ENCODE measurements around the gene ST3GAL3. TPM values are rescaled to one million over a fixed set of nuclear protein-coding genes. Genes with fewer than 3 reads are reported as not detected.

Gene ST3GAL3
- total RNA-seq, 4 donors from 2014 or later = 4.4 to 19.0 (median 6.1) TPM

GRCh38 chr1:43976045-43976444 is 268.7 kb downstream of the ST3GAL3 start:
- TF ChIP-seq CTCF (IDR thresholded peaks at IDR 0.05) (no peak), POLR2A (IDR thresholded peaks at IDR 0.05) (no peak)
- DNase-seq = no peak
- Histone ChIP-seq H3K9me3 (no peaks in the 10 kb centered on the region), H3K36me3 (peaks cover 0 to 25% (median 0%) of the 10 kb centered on the region in 3 donors), H3K27ac (peak overlapping the region in 1 of 4 donors; percentile 98), H3K4me3 (peak overlapping the region in 3 of 4 donors; percentile 81 to 85 (median 84)), H3K27me3 (no peaks in the 10 kb centered on the region), H3K4me1 (peaks cover 10 to 51% (median 14%) of the 10 kb centered on the region in 4 donors)

DNA sequence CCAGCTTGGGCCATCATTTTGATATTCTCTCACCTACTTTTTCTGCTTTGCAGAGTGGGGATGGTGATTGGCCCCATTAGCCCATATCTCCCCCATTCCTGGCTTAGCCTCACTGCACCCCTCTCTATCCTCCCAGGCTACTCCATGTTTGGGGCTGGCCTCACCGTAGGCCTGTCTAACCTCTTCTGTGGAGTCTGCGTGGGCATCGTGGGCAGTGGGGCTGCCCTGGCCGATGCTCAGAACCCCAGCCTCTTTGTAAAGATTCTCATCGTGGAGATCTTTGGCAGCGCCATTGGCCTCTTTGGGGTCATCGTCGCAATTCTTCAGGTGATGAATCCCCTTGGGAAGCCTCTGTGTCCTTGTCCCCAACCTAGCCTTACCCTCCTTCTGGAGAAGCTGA is 269.6 kb downstream of the ST3GAL3 start:
- peaks cover 0 to 25% (median 0%) of the 10 kb centered on the region in 3 donors for H3K36me3 ChIP-seq
- peaks cover 10 to 55% (median 14%) of the 10 kb centered on the region in 4 donors for H3K4me1 ChIP-seq
- H3K9me3 ChIP-seq = no peaks in the 10 kb centered on the region
- DNase-seq = no peak
- TF ChIP-seq POLR2A (IDR thresholded peaks at IDR 0.05) = no peak
- TF ChIP-seq CTCF (IDR thresholded peaks at IDR 0.05) = no peak
- no peaks in the 10 kb centered on the region for H3K27me3 ChIP-seq
- H3K27ac ChIP-seq = no peak overlapping the region
- H3K4me3 ChIP-seq = no peak overlapping the region

DNA sequence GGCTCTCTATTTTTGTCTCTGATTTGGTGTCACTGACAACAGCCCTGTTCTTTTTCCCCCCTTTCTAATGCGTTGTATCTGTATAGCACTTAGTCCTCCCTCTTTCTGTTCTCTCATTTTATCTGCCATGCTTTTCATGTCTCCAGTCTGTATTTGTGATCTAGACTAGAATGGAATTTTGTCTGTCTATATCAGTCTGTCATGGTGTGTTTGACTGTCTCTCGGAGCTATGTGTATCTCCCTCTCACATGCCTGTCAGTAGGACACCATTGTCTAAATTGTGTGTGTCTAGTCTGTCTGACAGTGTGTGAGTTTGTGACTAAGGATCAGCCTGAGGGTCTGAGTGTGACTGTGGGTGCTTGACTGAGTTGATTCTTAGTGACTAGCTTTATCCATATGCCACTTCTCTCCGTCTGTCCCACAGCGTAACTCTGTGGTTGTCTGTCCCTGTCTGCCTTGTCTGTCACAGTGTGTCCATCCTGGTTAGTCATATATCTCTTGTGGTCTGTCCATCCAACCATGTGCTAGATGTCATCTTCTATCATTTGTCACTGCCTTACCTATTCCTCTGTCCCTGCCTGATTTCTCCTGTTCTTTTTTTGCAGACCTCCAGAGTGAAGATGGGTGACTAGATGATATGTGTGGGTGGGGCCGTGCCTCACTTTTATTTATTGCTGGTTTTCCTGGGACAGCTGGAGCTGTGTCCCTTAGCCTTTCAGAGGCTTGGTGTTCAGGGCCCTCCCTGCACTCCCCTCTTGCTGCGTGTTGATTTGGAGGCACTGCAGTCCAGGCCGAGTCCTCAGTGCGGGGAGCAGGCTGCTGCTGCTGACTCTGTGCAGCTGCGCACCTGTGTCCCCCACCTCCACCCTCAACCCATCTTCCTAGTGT is 270.3 kb downstream of the ST3GAL3 start:
- Histone ChIP-seq H3K27me3 (no peaks in the 10 kb centered on the region), H3K36me3 (peaks cover 0 to 25% (median 0%) of the 10 kb centered on the region in 3 donors), H3K9me3 (no peaks in the 10 kb centered on the region), H3K4me1 (peaks cover 10 to 55% (median 14%) of the 10 kb centered on the region in 4 donors), H3K4me3 (no peak overlapping the region), H3K27ac (peak overlapping the region in 1 of 4 donors; percentile 57)
- no peak for TF ChIP-seq CTCF (IDR thresholded peaks at IDR 0.05)
- TF ChIP-seq POLR2A (IDR thresholded peaks at IDR 0.05) = no peak
- DNase-seq = no peak

DNA sequence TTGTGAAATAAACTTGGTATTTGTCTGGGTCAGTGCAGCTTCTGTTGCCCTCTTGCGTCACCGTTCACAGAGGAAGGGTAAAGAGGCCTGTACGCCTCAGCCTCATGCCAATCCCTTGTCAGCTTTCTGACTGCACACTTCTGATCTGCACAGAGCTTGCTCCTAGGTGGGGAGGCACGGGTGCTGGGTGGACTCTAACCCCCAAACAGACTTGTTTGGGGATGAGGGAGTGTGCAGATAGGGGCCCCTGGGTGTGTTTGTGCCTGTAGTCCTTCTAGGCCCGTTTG is 270.9 kb downstream of the ST3GAL3 start:
- Histone ChIP-seq H3K27ac (peak overlapping the region in 1 of 4 donors; percentile 57), H3K4me1 (peaks cover 10 to 55% (median 14%) of the 10 kb centered on the region in 4 donors)

More for the DNA sequence above, 270.9 kb downstream of the ST3GAL3 start:
- H3K4me3 ChIP-seq = peak overlapping the region in 2 of 4 donors; percentile 59 to 83
- H3K9me3 ChIP-seq = no peaks in the 10 kb centered on the region
- no peaks in the 10 kb centered on the region for H3K27me3 ChIP-seq
- DNase-seq = no peak
- peaks cover 0 to 25% (median 0%) of the 10 kb centered on the region in 3 donors for H3K36me3 ChIP-seq
- TF ChIP-seq POLR2A (IDR thresholded peaks at IDR 0.05) (no peak), CTCF (IDR thresholded peaks at IDR 0.05) (no peak)

Measured in Peyer's patch (tissue), 4 donors.